GM19238 (cell line): Measurements from ENCODE around the gene PLAAT3.
A peak's percentile ranks its signal among the peaks of the same experiment; 100 is the strongest.
"Not testable (repeated sequence)": the region's sequence is repeated elsewhere in the genome, so short reads cannot be mapped to it uniquely, and the experiment has no call there.

Experiments used
- DNase-seq: peaks from one replicate; pipeline ENCODE4 v3.0.0; 2011; ENCODE audit warnings: low spot score; ENCODE audit not compliant: insufficient read length

Gene PLAAT3

GRCh38 chr11:63542506-63542905 lies 71.7 kb downstream of the PLAAT3 start:
- not testable (repeated sequence) for DNase-seq

GRCh38 chr11:63537293-63538101 lies 76.7 kb downstream of the PLAAT3 start:
- no peak for DNase-seq

DNA sequence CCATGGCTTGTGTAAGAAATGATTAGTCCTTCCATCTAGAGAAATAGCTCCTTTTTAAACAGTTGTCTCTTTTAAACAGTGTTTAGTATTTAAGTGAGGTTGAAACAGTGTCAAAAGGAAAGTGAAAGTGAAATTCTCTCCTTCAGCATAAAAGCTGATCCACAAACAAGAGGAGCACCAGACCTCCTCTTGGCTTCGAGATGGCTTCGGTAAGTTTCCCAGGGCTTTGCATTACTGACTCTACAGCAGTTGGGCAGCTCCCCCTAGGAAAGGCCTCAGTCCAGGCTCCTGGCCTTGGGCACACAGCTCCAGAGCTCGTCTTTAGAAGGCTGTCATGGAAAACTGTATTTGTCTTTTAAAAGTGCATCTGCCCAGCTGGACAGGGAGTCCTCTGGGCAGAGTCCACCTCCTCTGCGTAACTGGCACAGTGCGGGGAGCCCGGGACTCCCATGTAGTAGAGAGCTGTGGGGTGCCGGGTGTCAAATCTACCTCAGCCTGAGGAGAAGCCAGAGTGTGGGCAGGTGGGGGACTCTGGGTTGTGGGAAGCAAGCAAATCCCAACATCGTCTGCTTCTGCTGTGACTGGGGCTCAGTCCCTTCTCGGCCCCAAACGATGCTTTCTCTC lies 77.5 kb downstream of the PLAAT3 start, which contains the start of gene PLAAT4:
PLAAT4 (plus strand) TSS at position 140 of the 624 bp plus-strand sequence; CDS start at position 201, 61 bp downstream.
- DNase-seq = peak; percentile 55

DNA sequence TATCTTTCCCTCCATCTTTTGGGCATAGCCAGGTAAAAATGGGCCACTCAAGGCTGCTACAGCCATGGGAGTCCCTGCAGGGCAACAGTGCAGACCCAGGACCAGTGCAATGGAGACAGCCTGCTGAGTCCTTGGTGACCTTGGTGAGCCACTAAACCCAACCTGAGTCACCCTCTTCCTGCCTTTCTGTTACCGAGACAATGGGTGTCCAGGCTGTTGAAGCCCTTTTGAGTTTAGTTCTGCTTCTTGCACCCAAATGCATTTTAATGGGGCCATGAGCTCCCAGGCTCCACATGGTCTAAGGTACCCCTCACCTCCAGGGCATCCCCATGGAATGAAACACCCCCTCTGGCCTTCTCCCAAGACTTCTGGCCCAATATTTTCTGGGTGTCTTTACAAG lies 78.5 kb downstream of the PLAAT3 start:
- no peak for DNase-seq

- no peak for DNase-seq
Measured at GRCh38 chr11:63534895-63535461, 79.3 kb downstream of the PLAAT3 start.

DNA sequence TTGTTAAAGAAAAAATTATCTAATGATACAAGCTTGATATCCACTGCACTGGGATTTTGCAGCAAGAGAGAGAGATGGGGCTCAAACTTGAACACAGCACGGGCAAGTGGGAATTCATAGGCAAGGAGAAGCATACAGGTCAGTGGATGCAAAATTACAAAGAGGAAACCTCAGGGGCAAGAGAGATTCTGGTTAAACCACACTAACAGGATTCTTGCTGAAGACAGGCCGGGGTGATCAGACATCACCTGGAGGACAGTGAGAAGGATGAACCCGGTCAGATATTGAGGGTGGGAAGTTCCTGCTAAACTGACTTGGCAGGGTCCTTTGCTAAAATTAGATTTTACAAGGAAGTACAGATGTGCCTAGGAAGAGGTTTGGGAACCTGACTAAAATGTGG lies 80.2 kb downstream of the PLAAT3 start:
- DNase-seq = no peak

- DNase-seq = no peak
Measured at GRCh38 chr11:63532799-63533475, 81.3 kb downstream of the PLAAT3 start.

DNA sequence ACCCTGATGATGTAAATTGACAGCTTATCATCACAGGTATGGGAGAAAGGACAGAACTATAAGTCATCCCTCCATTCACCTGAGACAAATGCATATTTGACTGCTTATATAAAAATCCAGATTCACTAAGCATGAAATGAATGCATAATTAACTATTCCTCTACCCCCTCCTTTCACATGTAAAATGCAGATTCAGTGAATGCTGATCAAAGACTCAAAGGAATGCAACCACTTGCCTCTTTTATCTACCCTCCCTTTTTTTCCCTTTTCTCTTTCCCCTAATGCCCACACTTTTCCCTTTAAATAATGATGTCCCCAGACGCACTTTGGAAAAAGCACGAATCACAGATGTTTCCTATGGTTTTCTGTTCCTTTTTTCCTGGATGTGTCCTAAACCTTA lies 82.1 kb downstream of the PLAAT3 start:
- no peak for DNase-seq

- DNase-seq = not testable (repeated sequence)
Measured at GRCh38 chr11:63531074-63531792, 83.0 kb downstream of the PLAAT3 start.

- no peak for DNase-seq
Measured at GRCh38 chr11:63530021-63530420, 84.2 kb downstream of the PLAAT3 start.

GRCh38 chr11:63529373-63529772 lies 84.9 kb downstream of the PLAAT3 start:
- not testable (repeated sequence) for DNase-seq

GRCh38 chr11:63528729-63529278 lies 85.4 kb downstream of the PLAAT3 start:
- not testable (repeated sequence) for DNase-seq

DNA sequence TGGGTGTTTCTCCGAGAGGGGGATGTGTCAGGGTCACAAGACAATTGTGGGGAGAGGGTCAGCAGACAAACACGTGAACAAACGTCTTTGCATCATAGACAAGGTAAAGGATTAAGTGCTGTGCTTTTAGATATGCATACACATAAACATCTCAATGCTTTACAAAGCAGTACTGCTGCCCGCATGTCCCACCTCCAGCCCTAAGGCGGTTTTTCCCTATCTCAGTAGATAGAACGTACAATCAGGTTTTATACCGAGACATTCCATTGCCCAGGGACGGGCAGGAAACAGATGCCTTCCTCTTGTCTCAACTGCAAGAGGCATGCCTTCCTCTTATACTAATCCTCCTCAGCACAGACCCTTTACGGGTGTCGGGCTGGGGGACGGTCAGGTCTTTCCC lies 86.1 kb downstream of the PLAAT3 start:
- DNase-seq = not testable (repeated sequence)

DNA sequence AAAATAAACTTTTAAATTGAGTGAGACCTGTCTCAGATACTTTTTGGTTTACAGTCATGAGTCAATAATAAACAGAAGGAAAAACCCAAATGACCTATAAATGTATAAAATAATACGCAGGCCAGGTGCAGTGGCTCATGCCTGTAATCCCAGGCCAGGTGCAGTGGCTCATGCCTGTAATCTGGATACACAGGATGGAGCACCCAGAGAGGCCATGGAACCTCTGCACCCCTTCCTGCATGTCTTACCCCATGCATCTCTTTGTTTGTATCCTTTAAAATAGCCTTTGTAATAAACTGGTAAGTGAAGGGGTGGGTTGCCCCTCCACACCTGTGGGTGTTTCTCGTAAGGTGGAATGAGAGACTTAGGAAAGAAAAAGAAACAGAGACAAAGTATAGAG lies 86.6 kb downstream of the PLAAT3 start:
- no peak for DNase-seq
